ENCODE measurements around the gene EAF1.

GRCh38 chr3:15433531-15433930, 6.1 kb downstream of the EAF1 start:
- no peak for TF ChIP-seq CTCF (tag by site-specific recombination; IDR thresholded peaks at IDR 0.05)
- TF ChIP-seq ZNF266 (tag by site-specific recombination; IDR thresholded peaks at IDR 0.05; ENCODE audit: low read depth) = no peak
- TF ChIP-seq TCF7L2 (IDR thresholded peaks at IDR 0.05; ENCODE audit: borderline replicate concordance, low read depth, low read length) = no peak
- TF ChIP-seq ZNF24 (tag by site-specific recombination; IDR thresholded peaks at IDR 0.05) = no peak
- no peak for TF ChIP-seq ZNF510 (tag by site-specific recombination; IDR thresholded peaks at IDR 0.05; ENCODE audit: insufficient replicate concordance)
- no peak for TF ChIP-seq ZNF16 (tag by site-specific recombination; IDR thresholded peaks at IDR 0.05; ENCODE audit: low read depth)
- TF ChIP-seq SP2 (tag by site-specific recombination; IDR thresholded peaks at IDR 0.05) = no peak
- TF ChIP-seq, protein P1, sequence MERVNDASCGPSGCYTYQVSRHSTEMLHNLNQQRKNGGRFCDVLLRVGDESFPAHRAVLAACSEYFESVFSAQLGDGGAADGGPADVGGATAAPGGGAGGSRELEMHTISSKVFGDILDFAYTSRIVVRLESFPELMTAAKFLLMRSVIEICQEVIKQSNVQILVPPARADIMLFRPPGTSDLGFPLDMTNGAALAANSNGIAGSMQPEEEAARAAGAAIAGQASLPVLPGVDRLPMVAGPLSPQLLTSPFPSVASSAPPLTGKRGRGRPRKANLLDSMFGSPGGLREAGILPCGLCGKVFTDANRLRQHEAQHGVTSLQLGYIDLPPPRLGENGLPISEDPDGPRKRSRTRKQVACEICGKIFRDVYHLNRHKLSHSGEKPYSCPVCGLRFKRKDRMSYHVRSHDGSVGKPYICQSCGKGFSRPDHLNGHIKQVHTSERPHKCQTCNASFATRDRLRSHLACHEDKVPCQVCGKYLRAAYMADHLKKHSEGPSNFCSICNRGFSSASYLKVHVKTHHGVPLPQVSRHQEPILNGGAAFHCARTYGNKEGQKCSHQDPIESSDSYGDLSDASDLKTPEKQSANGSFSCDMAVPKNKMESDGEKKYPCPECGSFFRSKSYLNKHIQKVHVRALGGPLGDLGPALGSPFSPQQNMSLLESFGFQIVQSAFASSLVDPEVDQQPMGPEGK (tag by site-specific recombination; IDR thresholded peaks at IDR 0.05) = no peak
